ENCODE data around the gene ACAP2.
"Not testable (repeated sequence)": the region's sequence is repeated elsewhere in the genome, so short reads cannot be mapped to it uniquely, and the experiment has no call there.

ACAP2 gene

DNA sequence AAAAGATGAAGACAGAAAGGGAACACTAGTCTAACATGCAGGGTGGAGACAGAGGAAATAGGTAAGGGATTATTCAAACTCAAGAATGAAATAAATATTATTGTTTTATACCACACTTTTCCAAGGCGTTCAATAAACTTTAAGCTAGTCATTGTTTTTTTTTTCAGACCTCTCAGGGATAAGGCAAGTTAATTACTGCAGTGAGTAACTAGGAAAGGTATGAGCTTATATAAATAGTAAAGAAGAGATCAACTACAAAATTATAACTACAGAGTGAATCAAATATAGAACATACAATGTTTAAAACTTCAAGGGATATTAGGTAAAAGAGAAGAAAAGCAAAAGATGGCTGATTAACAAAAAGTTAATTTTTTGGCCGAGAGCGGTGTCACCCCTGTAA, 140.4 kb downstream of the ACAP2 start:
- TF ChIP-seq, protein P1, sequence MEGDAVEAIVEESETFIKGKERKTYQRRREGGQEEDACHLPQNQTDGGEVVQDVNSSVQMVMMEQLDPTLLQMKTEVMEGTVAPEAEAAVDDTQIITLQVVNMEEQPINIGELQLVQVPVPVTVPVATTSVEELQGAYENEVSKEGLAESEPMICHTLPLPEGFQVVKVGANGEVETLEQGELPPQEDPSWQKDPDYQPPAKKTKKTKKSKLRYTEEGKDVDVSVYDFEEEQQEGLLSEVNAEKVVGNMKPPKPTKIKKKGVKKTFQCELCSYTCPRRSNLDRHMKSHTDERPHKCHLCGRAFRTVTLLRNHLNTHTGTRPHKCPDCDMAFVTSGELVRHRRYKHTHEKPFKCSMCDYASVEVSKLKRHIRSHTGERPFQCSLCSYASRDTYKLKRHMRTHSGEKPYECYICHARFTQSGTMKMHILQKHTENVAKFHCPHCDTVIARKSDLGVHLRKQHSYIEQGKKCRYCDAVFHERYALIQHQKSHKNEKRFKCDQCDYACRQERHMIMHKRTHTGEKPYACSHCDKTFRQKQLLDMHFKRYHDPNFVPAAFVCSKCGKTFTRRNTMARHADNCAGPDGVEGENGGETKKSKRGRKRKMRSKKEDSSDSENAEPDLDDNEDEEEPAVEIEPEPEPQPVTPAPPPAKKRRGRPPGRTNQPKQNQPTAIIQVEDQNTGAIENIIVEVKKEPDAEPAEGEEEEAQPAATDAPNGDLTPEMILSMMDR (IDR thresholded peaks at IDR 0.05; ENCODE audit: low read depth, low read length) = no peak
- peaks cover 13% of the 10 kb centered on the region for H3K36me3 ChIP-seq
- DNase-seq = no peak

DNA sequence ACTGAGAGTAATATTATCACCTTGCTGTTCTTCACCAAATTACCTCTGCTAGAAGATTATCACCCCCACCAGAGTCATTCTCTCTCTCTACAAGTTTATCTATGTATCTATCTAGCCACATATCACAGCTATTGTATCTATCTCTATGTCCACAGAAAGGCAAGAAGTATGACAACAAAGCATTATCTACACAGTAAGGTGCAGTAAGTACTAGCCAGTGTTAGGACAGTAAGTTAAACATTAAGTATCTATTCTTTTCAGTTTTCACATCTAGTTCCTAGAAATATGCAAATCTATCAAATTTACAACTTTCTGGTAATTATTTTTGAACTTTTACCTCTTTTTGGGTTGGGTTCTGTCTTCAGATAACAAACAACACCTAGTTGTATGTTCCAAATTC, 145.4 kb downstream of the ACAP2 start:
- H3K9me3 ChIP-seq = no peaks in the 10 kb centered on the region
- H3K27me3 ChIP-seq = no peaks in the 10 kb centered on the region
- no peak for DNase-seq
- H3K4me1 ChIP-seq = no peaks in the 10 kb centered on the region
- peaks cover 12% of the 10 kb centered on the region for H3K36me3 ChIP-seq
- no peak overlapping the region for H3K4me3 ChIP-seq (ENCODE audit: low read depth, low read length)
- TF ChIP-seq, protein P1 (IDR thresholded peaks at IDR 0.05; ENCODE audit: low read depth, low read length) = no peak

More for the DNA sequence above, 140.4 kb downstream of the ACAP2 start:
- no peak overlapping the region for H3K4me3 ChIP-seq (ENCODE audit: low read depth, low read length)
- H3K4me1 ChIP-seq = no peaks in the 10 kb centered on the region
- H3K27me3 ChIP-seq = no peaks in the 10 kb centered on the region
- no peaks in the 10 kb centered on the region for H3K9me3 ChIP-seq

DNA sequence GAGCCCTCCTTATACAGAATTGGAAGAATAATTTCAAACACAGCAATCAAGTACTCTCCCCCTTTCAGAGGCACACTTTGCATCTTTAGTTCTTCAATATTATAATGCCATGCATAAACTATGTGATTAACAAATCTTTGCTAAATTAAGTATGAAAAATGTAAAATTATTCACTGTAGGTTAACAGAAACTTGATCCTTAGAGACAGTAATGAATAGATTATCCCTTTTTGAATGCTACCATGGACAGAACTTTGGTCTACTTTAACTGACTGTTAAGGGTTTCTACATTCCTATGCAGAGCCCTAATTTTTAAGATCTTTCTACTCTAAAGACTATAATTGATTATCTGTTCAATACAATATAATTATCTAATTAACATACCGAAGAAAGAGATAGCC, 146.2 kb downstream of the ACAP2 start:
- no peaks in the 10 kb centered on the region for H3K27me3 ChIP-seq
- no peak overlapping the region for H3K4me3 ChIP-seq (ENCODE audit: low read depth, low read length)
- TF ChIP-seq, protein P1 (IDR thresholded peaks at IDR 0.05; ENCODE audit: low read depth, low read length) = no peak
- no peaks in the 10 kb centered on the region for H3K9me3 ChIP-seq
- peaks cover 9% of the 10 kb centered on the region for H3K36me3 ChIP-seq
- no peak for DNase-seq
- no peaks in the 10 kb centered on the region for H3K4me1 ChIP-seq

DNA sequence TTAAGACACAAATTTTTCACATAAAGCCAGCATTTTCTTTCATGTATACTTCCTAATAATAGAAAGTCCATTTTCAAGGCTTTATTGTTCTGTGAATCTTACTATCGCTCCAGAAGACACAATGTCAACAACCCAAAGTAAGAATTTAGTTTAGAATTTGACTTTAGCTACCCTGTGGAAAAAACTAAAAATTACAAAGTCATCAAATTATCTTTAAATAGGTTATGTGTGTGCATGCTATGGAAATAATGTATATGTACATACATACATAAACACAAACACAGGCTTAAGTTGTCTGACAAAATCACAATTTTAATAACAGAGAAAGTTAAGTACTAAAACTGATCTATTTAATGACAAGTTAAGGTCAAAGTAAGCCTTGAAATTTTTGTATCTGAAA, 151.7 kb downstream of the ACAP2 start:
- H3K9me3 ChIP-seq = no peaks in the 10 kb centered on the region
- no peaks in the 10 kb centered on the region for H3K27me3 ChIP-seq
- H3K36me3 ChIP-seq = peaks cover 14% of the 10 kb centered on the region
- no peak for DNase-seq
- TF ChIP-seq, protein P1 (IDR thresholded peaks at IDR 0.05; ENCODE audit: low read depth, low read length) = no peak
- H3K4me1 ChIP-seq = no peaks in the 10 kb centered on the region
- H3K4me3 ChIP-seq (ENCODE audit: low read depth, low read length) = no peak overlapping the region

DNA sequence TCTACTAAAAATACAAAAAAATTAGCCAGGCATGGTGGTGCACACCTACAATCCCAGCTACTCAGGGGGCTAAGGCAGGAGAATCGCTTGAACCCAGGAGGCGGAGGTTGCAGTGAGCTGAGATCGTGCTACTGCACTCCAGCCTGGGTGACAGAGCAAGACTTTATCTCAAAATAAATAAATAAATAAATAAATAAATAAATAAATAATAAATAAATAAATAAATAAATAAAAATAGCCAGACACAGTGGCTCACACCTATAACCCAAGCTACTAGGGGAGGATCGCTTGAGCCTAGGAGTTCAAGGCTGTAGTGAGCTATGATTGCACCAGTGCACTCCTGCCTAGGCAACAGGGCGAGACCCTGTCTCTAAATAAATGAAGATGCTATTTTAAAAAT, 152.2 kb downstream of the ACAP2 start:
- H3K36me3 ChIP-seq = peaks cover 14% of the 10 kb centered on the region
- H3K9me3 ChIP-seq; H3K4me3 ChIP-seq (ENCODE audit: low read depth, low read length); H3K4me1 ChIP-seq; H3K27me3 ChIP-seq; DNase-seq: not testable (repeated sequence)

DNA sequence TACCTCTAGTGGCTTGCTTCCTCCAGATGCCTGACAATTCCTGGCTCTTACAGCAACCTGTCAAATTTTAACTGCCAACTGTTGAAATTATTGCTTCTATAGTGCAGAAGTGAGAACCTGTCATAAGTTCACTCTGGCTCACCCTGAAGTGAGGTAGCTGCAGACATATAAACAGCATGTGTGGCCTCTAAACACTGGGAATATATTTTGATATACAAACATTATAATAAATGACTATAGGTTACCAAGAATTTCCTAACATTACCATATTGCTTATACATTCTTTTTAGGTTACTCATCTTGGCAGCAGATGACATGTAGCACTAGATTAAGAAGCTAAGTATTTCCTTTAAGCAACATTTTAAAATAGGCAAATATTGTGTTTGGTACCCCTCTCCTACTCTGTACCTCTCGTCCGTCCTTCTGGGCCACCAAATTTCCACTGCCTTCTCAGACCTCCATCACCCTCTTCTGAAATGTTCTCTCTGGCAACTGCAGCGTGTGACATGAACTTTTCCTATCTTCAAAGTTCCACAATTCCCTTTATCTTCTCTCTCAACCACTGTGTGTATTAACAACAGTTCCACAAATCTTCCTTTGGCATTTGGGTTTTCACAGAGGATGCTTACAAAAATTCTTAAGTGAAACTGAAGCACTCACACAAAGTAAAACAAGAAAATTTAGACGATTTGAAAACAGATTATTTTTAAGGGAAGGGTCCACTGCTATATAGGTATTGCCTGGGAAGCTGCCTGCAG, 156.5 kb downstream of the ACAP2 start:
- Histone ChIP-seq H3K9me3 (no peaks in the 10 kb centered on the region), H3K27me3 (no peaks in the 10 kb centered on the region), H3K36me3 (peaks cover 10% of the 10 kb centered on the region), H3K4me3 (ENCODE audit: low read depth, low read length) (no peak overlapping the region), H3K4me1 (no peaks in the 10 kb centered on the region)
- no peak for DNase-seq
- TF ChIP-seq, protein P1 (IDR thresholded peaks at IDR 0.05; ENCODE audit: low read depth, low read length) = no peak

Measured in BE2C (cell line).